ENCODE results near the gene FMNL3. TPM values are rescaled to one million over a fixed set of nuclear protein-coding genes. Genes with fewer than 3 reads are reported as not detected.

FMNL3 gene, protein sequence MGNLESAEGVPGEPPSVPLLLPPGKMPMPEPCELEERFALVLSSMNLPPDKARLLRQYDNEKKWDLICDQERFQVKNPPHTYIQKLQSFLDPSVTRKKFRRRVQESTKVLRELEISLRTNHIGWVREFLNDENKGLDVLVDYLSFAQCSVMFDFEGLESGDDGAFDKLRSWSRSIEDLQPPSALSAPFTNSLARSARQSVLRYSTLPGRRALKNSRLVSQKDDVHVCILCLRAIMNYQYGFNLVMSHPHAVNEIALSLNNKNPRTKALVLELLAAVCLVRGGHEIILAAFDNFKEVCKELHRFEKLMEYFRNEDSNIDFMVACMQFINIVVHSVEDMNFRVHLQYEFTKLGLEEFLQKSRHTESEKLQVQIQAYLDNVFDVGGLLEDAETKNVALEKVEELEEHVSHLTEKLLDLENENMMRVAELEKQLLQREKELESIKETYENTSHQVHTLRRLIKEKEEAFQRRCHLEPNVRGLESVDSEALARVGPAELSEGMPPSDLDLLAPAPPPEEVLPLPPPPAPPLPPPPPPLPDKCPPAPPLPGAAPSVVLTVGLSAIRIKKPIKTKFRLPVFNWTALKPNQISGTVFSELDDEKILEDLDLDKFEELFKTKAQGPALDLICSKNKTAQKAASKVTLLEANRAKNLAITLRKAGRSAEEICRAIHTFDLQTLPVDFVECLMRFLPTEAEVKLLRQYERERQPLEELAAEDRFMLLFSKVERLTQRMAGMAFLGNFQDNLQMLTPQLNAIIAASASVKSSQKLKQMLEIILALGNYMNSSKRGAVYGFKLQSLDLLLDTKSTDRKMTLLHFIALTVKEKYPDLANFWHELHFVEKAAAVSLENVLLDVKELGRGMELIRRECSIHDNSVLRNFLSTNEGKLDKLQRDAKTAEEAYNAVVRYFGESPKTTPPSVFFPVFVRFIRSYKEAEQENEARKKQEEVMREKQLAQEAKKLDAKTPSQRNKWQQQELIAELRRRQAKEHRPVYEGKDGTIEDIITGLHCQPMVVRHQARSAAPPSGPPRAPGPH
- total RNA-seq (10 to 100 TPM in 2 of 5 donors, 1 to 10 TPM in 3; 2.9 to 28.5 (median 9.6) TPM), polyA plus RNA-seq (1 to 10 TPM; 2.1 to 8.1 (median 5.2) TPM)
- long read RNA-seq, donor 1, partial matches to known transcripts, result 7 of 7 reads
- long read RNA-seq, donor 1, other reads (novel, unspliced or antisense), result 0 of 7 reads
- long read RNA-seq, donor 2, result 0 reads
- long read RNA-seq, donor 3, result 0 reads
- long read RNA-seq, donor 4, result 0 reads
- long read RNA-seq, donor 5, partial matches to known transcripts, result 6 of 6 reads
- long read RNA-seq, donor 5, other reads (novel, unspliced or antisense), result 0 of 6 reads
- long read RNA-seq, donor 6, partial matches to known transcripts, result 22 of 22 reads
- long read RNA-seq, donor 6, other reads (novel, unspliced or antisense), result 0 of 22 reads
- long read RNA-seq, donor 7, result 0 reads
- long read RNA-seq, donor 8, result 0 reads
- long read RNA-seq, donor 9, result 0 reads
- long read RNA-seq, donor 10, result 0 reads

DNA sequence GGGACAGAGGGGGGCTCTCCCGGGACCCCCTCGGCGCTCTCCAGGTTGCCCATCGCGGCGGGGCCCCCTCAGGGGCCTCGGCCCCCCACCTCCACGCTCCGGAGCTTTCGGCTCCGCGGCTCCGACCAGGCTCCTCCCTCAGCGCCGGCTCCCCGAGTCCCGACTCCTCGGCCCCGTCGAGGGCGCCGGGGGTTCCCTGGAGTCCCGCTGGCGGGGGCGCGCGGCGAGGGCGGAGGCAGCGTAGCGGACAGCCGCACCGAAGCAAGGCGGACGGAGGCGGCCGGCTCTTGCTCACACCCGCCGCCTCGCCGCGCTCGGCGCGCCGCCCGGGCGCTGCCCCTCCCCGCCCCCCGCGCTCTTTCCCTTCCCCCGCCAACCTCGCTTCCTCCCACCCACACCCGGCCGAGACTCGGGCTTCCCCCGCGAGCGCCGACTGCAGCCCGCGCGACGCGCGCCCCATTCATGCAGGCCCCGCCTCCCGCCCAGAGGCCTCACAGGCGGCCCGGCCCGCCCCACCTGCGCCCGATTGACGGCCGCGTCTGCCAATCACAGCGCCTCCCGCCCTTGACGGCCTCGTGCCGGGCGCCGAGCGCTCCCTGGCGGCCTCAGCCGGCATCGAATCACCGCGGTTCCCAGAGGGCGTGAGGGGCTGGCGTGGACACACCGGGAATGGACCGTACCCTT lies at the start of gene FMNL3:
TSS of gene FMNL3 (minus strand) at position 278 of the 684 bp plus-strand sequence. CDS start at position 53, 225 bp downstream.
- peak; percentile 99 for DNase-seq
- H3K4me3 ChIP-seq, result peak within 1 kb of the TSS; percentile 73 to 86 (median 84)
- no peaks in the 10 kb centered on the region for H3K9me3 ChIP-seq
- H3K36me3 ChIP-seq, result no peaks in the 10 kb centered on the region
- 0 to 1% (median 1%) methylated on average over 33 to 91 of the region's 93 CpGs for WGBS, 5 donors
- no peaks in the 10 kb centered on the region for H3K27me3 ChIP-seq
- H3K4me1 ChIP-seq, result peaks cover 0 to 51% (median 32%) of the 10 kb centered on the region in 4 donors
- intact Hi-C loops (cut with DNase I; ENCODE audit: low total_unique reads), result no loop called here
- TF ChIP-seq POLR2A (IDR thresholded peaks at IDR 0.05) (no peak), POLR2AphosphoS5 (IDR thresholded peaks at IDR 0.05) (peak; percentile 4 to 78 (median 53)), EP300 (IDR thresholded peaks at IDR 0.05) (no peak)
- TF ChIP-seq, protein P1, sequence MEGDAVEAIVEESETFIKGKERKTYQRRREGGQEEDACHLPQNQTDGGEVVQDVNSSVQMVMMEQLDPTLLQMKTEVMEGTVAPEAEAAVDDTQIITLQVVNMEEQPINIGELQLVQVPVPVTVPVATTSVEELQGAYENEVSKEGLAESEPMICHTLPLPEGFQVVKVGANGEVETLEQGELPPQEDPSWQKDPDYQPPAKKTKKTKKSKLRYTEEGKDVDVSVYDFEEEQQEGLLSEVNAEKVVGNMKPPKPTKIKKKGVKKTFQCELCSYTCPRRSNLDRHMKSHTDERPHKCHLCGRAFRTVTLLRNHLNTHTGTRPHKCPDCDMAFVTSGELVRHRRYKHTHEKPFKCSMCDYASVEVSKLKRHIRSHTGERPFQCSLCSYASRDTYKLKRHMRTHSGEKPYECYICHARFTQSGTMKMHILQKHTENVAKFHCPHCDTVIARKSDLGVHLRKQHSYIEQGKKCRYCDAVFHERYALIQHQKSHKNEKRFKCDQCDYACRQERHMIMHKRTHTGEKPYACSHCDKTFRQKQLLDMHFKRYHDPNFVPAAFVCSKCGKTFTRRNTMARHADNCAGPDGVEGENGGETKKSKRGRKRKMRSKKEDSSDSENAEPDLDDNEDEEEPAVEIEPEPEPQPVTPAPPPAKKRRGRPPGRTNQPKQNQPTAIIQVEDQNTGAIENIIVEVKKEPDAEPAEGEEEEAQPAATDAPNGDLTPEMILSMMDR (IDR thresholded peaks at IDR 0.05), result peak in 5 of 7 experiments; percentile 90 to 98 (median 96)
- H3K27ac ChIP-seq, result peak within 1 kb of the TSS; percentile 88 to 94 (median 89)

DNA sequence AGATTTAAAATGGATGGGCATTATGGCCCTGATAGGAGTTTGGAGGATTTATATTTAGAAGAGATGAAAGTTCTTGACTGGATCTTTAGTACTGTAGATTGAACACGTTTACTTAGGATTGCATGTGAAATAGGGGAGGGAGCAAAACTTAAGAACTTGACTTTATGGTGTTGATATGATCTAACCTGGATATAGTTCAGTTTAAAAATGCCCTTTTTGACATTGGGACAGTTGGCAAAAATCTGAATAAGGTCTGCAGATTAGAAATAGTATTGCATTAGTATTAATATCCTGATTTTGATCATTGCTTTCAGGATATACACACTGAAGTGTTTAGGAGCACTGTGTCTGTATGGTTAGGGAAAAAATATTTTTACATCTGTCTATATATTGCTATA lies 43.8 kb upstream of the FMNL3 start:
- no peak overlapping the region for H3K4me3 ChIP-seq
- no peaks in the 10 kb centered on the region for H3K9me3 ChIP-seq
- TF ChIP-seq POLR2A (IDR thresholded peaks at IDR 0.05) (no peak), EP300 (IDR thresholded peaks at IDR 0.05) (no peak), POLR2AphosphoS5 (IDR thresholded peaks at IDR 0.05) (no peak)
- TF ChIP-seq, protein P1 (IDR thresholded peaks at IDR 0.05), result no peak
- peak overlapping the region in 1 of 5 donors; percentile 1 for H3K27ac ChIP-seq
- WGBS, 5 donors, result 6 to 23% (median 14%) methylated on average over 1 of the region's 1 CpG
- H3K27me3 ChIP-seq, result no peaks in the 10 kb centered on the region
- peaks cover 31 to 51% (median 39%) of the 10 kb centered on the region in 4 donors for H3K36me3 ChIP-seq
- intact Hi-C loops (cut with DNase I; ENCODE audit: low total_unique reads), result no loop called here
- H3K4me1 ChIP-seq, result peaks cover 64 to 95% (median 78%) of the 10 kb centered on the region in 4 donors
- DNase-seq, result no peak

DNA sequence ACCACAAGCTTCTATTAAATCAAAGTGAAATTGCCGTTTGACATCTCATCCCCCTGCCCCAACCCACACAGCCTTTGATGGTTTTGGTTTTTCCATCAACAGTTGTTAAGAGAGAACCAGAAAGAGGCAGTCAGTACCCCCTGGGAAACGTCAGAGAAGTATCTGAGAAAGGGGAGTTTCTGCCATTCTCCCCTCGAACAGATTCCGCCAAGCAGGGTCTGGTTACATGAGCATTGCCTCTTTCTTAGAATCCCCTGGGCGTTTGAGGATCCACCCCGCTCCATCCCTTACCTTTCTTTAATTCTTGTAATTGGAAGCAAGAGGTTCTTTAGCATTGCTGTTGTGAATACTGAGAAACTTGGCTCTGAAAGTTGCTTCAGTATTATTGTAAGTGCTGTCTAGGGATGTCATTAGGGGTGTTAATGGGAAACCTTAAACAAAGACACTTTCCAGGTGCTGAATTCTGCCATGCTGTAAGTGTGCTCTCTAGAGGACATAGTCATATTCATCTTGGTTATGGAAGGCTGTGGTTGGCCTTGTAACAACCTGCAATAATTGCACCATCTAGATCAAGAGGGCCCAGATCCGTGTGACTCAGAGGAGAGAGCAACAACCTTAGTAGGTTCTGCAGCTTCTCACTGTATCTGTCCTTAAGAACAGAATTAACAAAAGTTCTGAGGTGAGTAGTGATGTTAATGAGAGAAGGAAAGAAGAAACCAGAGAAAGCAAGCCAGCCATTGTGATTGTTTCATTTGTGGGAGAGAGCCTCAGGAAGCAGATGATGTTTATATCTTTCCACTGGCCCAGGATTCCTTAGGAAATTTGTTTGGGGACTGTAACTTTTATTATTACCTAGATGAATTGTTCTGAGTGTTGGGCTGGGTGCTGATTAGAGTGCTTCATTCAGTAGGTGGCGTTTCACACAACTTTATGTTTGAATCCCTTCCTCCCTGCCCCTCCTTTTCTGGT lies 43.1 kb upstream of the FMNL3 start:
- Histone ChIP-seq H3K4me3 (no peak overlapping the region), H3K27me3 (no peaks in the 10 kb centered on the region), H3K36me3 (peaks cover 24 to 44% (median 32%) of the 10 kb centered on the region in 4 donors), H3K9me3 (no peaks in the 10 kb centered on the region), H3K27ac (peak overlapping the region in 4 of 5 donors; percentile 1 to 52 (median 13)), H3K4me1 (peaks cover 71 to 100% (median 85%) of the 10 kb centered on the region in 4 donors)
- intact Hi-C loops (cut with DNase I; ENCODE audit: low total_unique reads), result no loop called here
- TF ChIP-seq, protein P1 (IDR thresholded peaks at IDR 0.05), result no peak
- peak in 1 of 3 donors; percentile 26 for TF ChIP-seq POLR2AphosphoS5 (IDR thresholded peaks at IDR 0.05)
- no peak for TF ChIP-seq POLR2A (IDR thresholded peaks at IDR 0.05)
- no peak for TF ChIP-seq EP300 (IDR thresholded peaks at IDR 0.05)
- no peak for DNase-seq
- WGBS, 5 donors, result 55 to 62% (median 55%) methylated on average over 8 of the region's 8 CpGs
